Measurements from ENCODE around the gene SH3GL1.

- TF ChIP-seq CTCF (IDR thresholded peaks at IDR 0.05) (no peak), POLR2AphosphoS5 (IDR thresholded peaks at IDR 0.05; ENCODE audit: insufficient read depth in 1 of 2, low read depth in 1 of 2) (no peak)
Observed at GRCh38 chr19:4445963-4446703, 45.8 kb upstream of the SH3GL1 start.
